ENCODE measurements around the gene TCAP.

DNA sequence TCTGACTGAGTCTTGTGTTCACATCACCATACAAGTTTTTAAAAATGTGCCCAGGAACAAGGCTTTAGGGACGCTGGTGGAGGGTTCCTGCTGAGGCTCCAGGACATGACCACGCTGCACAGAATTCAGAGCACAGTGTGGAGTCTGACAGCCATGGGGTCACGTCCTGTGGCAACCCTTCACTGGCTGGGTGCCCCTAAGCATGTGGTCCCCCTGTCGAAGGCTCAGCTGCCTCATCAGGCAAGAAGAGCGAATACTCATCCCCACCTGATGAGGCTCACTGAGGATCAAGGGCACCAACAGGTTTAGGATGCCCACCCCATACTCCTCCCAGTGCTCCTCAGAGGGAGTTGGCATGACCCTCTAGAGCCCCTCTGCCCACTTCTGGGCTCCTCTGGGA lies 9.0 kb downstream of the TCAP start:
- TF ChIP-seq EZH2phosphoT487 (IDR thresholded peaks at IDR 0.05; ENCODE audit: borderline replicate concordance) (no peak), CTCF (conservative IDR thresholded peaks at IDR 0.05; ENCODE audit: low read length) (no peak)

Data from Loucy (cell line).